Right ventricle myocardium superior (tissue), 1 donor: ENCODE data around the gene AOAH. TPM values are rescaled to one million over a fixed set of nuclear protein-coding genes. Genes with fewer than 3 reads are reported as not detected.
A peak's percentile ranks its signal among the peaks of the same experiment; 100 is the strongest.

Experiments used
- ATAC-seq: fragments of 200-7000 bp; cut with Tn5 transposase; one replicate; pipeline ENCODE4 v1.9.1; 2020; ENCODE audit warnings: mild to moderate bottlenecking; ENCODE audit not compliant: poor library complexity
- DNase-seq: peaks from one replicate; pipeline ENCODE4 v3.0.0-alpha.2; 2020
- intact Hi-C: fragments of 100-400 bp; cut with DNase I; formaldehyde crosslinking; loops from one replicate; pipeline ENCODE4 v1.11.2; 2022
- total RNA-seq: library from RNA; stranded (reverse); fragmentation: NEBNext Ultra II Directional; extraction: Animal tissue kit (Norgen Biotek cat#: 25700); gene quantifications from one replicate; pipeline ENCODE4 v1.2.1, GENCODE V29; 2021
- donor health status: DM: no; HTN: yes; CAD: no; lungs with severe emphysema.

The AOAH gene
- total RNA-seq, 1 donor from 2014 or later, result 2.7 TPM

DNA sequence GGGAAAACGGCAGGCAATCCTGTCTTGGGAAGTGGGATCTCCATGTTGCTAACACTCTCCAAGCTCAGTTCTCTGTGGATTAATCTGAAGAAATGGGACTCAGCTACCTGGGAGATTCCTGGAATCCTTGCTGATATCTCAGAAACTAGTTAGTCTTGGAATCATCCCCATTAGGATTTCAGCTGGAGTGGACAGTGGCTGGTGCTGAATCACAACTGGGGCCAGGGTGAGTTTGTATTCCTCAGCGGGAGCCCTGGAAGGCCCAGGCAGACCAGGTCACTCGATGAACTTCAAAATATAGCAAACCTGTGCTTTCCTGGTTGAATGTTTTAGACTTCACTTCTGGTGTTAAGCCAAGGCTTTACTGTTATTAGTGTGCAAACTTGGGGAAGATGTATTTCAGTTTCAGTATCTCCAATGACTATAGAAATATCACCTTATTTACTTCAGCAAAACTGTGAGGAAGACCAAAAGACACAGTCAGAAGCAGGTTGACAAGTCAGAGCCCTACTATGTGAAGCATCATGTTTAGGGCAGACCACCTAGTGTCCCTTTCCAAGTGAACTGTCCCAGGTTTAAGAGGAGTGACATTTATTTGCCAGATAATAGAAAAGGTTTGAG, 126.1 kb downstream of the AOAH start:
- intact Hi-C loops, result no loop called here
- no peak for DNase-seq
- ATAC-seq, result no peak

DNA sequence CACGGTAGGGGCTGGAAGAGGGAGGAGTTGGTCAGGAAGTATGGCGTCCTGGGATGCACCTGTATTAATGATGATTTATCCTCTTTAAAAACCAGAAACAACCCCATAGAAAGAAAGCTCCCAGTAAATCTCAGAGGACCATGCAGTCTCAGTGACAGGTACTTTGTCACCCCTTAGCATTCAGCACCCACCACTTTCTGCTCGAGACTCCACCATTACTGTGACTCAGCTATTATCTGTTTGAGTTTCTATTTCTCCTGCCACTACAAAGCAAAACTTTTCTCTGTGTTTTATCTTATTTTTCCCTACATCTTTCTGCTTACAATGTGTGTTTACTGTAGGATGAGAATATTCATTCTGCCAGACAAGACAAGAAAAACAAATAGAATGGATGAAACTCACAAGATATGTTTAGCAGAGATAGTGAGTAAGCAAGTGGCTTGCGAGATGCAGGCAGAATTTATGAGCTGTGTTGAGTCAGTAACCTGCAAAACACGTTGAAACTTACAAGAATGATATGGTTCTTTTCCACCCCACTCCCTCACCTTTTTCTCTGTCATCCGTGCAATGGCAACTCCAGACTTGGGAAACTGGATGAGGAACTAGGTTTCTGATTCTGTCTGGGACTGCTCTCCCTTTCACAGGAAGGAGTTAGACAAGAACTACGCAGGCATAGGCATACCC, 127.1 kb downstream of the AOAH start:
- no peak for ATAC-seq
- intact Hi-C loops, result no loop called here
- no peak for DNase-seq

DNA sequence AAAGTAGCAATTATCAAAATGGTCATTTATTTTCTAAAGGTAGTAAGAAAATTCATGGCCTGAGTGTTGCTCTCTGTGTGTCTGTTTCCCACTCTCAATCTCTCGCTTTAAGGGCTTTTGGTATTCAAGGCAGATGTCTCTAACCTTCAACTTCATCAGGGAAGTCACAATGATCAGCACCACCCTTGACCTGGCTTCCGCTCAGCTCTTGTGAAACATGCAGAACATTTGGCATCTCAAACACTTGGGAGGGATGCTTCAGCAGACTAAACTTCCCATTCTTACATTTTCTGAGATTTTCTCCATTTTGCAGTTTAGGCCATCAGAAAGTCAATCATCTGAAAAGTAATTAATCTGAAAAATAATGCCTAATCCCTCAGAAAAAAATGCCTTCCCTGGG, 129.8 kb downstream of the AOAH start:
- ATAC-seq (no peak), DNase-seq (no peak)
- intact Hi-C loops, result no loop called here

- intact Hi-C loops, result no loop called here
- ATAC-seq (no peak), DNase-seq (no peak)
Observed at GRCh38 chr7:36591636-36592035, 132.7 kb downstream of the AOAH start.

GRCh38 chr7:36589391-36589790, 134.9 kb downstream of the AOAH start:
- ATAC-seq, result no peak
- no peak for DNase-seq
- intact Hi-C loops, result no loop called here

GRCh38 chr7:36583318-36583717, 141.0 kb downstream of the AOAH start:
- no peak for DNase-seq
- no peak for ATAC-seq
- intact Hi-C loops, result no loop called here

- intact Hi-C loops, result no loop called here
- ATAC-seq (no peak), DNase-seq (no peak)
Observed at GRCh38 chr7:36575832-36576231, 148.5 kb downstream of the AOAH start.

- ATAC-seq, result no peak
- intact Hi-C loops, result no loop called here
- DNase-seq, result peak; percentile 48
Observed at GRCh38 chr7:36573066-36573465, 151.2 kb downstream of the AOAH start.

- intact Hi-C loops, result no loop called here
- ATAC-seq, result no peak
- no peak for DNase-seq
Observed at GRCh38 chr7:36571190-36571560, 153.1 kb downstream of the AOAH start.

DNA sequence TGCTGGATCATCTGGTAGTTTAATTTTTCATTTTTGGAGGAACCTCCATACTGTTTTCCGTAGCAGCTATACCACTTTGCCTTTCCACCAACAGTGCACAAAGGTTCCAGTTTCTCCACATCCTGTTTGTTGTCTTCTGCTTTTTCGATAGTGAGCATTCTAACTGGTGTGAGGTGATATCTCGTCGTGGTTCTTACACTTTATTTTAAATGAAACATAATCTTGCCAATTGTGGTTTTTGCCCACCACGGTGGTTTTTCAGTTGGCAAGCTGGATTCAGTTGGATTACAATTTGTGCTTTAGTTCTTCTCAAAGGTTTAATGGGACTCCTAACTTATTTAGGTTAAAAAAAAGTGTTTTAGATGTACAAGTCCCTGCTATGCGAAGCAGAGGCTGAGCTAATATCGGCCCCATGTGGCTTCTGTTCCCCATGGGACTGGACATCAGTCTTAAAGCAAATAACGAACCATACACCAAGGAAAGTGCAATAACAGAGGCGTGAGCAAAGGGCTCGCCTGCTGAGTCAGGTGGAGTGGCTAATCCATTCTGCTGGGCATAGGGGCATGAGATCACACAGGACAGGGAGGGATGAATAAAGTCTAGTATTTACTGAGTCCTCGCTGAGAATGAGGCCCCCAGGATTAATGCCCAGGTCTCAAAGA, 153.6 kb downstream of the AOAH start:
- DNase-seq (no peak), ATAC-seq (no peak)
- intact Hi-C loops, result no loop called here

DNA sequence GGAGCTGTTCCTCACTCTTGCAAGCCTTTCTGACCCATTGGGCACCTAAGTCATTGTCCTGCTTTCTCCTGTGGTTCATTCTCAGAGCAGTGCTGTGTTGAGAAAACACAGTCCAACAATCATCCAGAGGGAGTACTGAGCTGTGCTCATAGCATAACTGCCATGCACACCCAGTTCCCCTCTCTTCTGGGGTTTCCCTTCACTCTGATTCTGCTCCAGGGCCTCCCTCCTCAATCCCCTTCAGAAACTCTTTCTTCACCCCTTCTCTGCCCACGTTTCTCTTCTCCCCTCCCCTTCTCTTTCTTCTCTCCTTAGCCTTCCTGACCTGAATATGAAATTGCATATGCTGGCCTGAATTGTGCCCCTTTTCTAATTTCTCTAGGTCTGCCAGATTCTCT, 155.8 kb downstream of the AOAH start:
- ATAC-seq, result no peak
- intact Hi-C loops, result no loop called here

GRCh38 chr7:36567699-36568451, 156.4 kb downstream of the AOAH start:
- intact Hi-C loops, result no loop called here
- no peak for ATAC-seq
- DNase-seq, result no peak

More for the DNA sequence above, 155.8 kb downstream of the AOAH start:
- no peak for DNase-seq

- intact Hi-C loops, result no loop called here
- DNase-seq (no peak), ATAC-seq (no peak)
Observed at GRCh38 chr7:36565792-36566356, 158.4 kb downstream of the AOAH start.

DNA sequence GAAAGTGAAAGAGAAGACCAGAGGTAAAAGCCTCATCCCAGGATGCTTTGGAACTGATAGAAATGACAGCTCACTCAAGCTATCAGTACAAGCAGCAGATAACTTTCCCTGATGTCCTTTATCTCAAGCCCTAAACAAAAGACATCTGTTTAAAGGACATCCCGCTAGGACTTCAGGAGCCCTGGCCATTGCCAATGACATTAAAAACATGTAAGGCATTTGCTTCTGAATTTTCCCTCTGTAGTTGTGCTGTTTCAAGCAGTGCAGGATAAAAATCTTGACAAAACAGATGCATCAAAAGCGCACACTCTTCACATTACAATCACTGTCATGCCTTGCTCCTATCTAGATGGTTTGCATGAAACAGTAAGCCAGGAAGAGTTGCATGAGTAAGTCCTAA, 159.8 kb downstream of the AOAH start:
- no peak for ATAC-seq
- intact Hi-C loops, result no loop called here
- no peak for DNase-seq

DNA sequence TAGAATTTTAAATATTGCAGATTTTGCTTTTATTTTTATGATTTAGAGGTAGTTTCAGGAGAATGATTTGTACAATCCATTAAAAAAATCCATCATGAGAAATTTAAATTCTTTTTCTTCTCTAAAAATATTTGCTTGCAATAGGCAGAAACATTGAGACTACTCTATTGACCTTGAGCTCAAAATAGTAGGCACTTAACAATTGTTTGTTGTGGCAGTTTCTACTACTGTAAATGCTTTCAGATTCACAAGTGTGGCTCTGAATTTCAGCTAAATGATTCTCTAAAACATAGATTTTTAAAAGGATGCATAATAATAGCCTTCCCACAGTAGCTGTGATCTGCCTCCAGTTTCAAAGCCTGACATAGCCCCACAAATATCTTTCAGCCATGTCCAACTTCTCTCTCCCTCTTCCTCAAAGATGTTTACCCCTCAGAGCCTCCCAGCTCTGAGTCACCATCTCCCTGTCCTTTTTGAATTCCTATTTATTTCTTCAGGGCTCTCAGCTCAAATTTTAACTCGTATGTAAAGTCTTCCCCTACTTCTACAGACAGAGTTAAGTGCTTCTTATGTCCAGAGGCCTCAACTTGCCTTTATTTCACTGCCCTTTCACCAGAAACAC, 160.5 kb downstream of the AOAH start:
- intact Hi-C loops, result no loop called here
- DNase-seq, result no peak
- peak; percentile 51 for ATAC-seq

DNA sequence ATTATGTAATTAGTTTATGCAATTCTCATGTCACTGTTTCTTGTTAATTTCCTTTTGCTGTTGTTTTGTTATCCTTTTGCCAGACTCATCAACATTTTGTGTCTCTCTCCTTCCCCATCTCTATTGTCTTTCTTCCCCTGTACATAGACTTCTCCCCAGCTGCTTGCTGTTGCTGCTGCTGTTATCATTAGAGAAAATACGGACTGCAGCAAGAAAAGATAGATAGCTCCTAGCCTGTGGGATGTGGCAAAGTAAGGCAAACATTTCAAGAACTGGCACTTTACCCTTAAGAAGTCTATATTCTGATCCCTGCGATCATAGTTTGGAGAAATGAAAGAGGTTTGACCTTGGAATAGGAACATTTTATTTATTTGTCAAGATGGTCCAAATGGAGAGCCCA, 162.2 kb downstream of the AOAH start:
- DNase-seq (no peak), ATAC-seq (no peak)
- intact Hi-C loops, result no loop called here

DNA sequence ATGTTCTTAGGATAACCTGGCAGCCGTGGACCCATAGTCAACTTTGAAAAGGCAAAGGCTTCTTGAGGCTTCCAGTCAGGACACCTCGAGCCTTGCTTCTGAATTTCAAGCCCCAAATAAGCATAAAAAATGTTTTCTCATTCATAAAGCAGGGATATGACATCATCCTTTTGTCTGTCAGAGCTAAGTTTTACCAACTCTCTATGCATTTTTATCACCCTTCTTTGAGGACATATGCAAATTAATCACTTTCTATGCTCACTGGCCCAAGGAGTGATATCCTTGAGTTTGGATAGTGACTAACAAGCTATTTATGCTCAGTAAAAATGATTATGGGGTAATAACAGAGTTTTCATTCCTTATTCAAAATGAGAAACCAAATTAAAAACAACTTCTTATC, 175.3 kb downstream of the AOAH start:
- intact Hi-C loops, result no loop called here
- no peak for DNase-seq
- no peak for ATAC-seq

GRCh38 chr7:36547416-36547815, 176.9 kb downstream of the AOAH start:
- intact Hi-C loops, result no loop called here
- DNase-seq, result no peak
- no peak for ATAC-seq

- intact Hi-C loops, result no loop called here
- no peak for ATAC-seq
- DNase-seq, result no peak
Observed at GRCh38 chr7:36546331-36546730, 178.0 kb downstream of the AOAH start.
